DOHH2 (cell line): ENCODE measurements around the gene RNF111.
A peak's percentile ranks its signal among the peaks of the same experiment; 100 is the strongest.

Experiments
- H3F3A ChIP-seq: fragments of 200-600 bp; sonication (generic), shearing (Covaris generic); 2 replicates; pipeline ENCODE4 v1.6.0; 2016; ENCODE audit warnings: antibody characterized with exemption, mild to moderate bottlenecking; ENCODE audit not compliant: control insufficient read depth, insufficient read depth
- H3K27ac ChIP-seq: fragments of 200-600 bp; sonication (generic); 2 replicates; pipeline ENCODE4 v1.5.1; 2014; ENCODE audit warnings: low read depth, mild to moderate bottlenecking, low read length, moderate library complexity
- H3K27me3 ChIP-seq: fragments of 200-600 bp; sonication (generic); 2 replicates; pipeline ENCODE4 v1.6.1; 2014; ENCODE audit warnings: mild to moderate bottlenecking, low read length, mixed read lengths; ENCODE audit not compliant: control insufficient read depth
- H3K36me3 ChIP-seq: fragments of 200-600 bp; sonication (generic); 2 replicates; pipeline ENCODE4 v1.6.1; 2014; ENCODE audit warnings: mild to moderate bottlenecking, low read length, moderate library complexity, mixed read lengths; ENCODE audit not compliant: control insufficient read depth
- H3K4me1 ChIP-seq: fragments of 200-600 bp; sonication (generic); 2 replicates; pipeline ENCODE4 v1.6.1; 2014; ENCODE audit warnings: mild to moderate bottlenecking, low read length, mixed read lengths; ENCODE audit not compliant: control insufficient read depth
- H3K4me2 ChIP-seq: fragments of 200-600 bp; sonication (generic); 2 replicates; pipeline ENCODE4 v1.6.0; 2014; ENCODE audit warnings: mild to moderate bottlenecking, low read length, moderate library complexity
- H3K4me3 ChIP-seq: fragments of 200-600 bp; sonication (generic); 2 replicates; pipeline ENCODE4 v1.5.1; 2014; ENCODE audit warnings: mild to moderate bottlenecking, low read length, mixed read lengths
- H3K79me2 ChIP-seq: fragments of 200-600 bp; sonication (generic); 2 replicates; pipeline ENCODE4 v1.6.1; 2014; ENCODE audit warnings: mild to moderate bottlenecking, low read length, mixed read lengths; ENCODE audit not compliant: control insufficient read depth
- H3K9me2 ChIP-seq: fragments of 200-600 bp; sonication (generic); replicated peaks from 2 replicates; pipeline ENCODE4 v1.6.1; 2014; ENCODE audit warnings: mild to moderate bottlenecking, low read length, mixed read lengths; ENCODE audit not compliant: control insufficient read depth
- H3K9me3 ChIP-seq: fragments of 200-600 bp; sonication (generic); 2 replicates; pipeline ENCODE4 v1.6.1; 2014; ENCODE audit warnings: antibody characterized with exemption, low read length, mixed read lengths; ENCODE audit not compliant: control insufficient read depth, insufficient read depth
- H4K20me1 ChIP-seq: fragments of 200-600 bp; sonication (generic); 2 replicates; pipeline ENCODE4 v1.6.0; 2014; ENCODE audit warnings: low read depth, mild to moderate bottlenecking, antibody characterized with exemption, low read length, moderate library complexity; ENCODE audit not compliant: control insufficient read depth, insufficient read depth
- EZH2phosphoT487 ChIP-seq: fragments of 200-600 bp; sonication (generic); IDR thresholded peaks from 2 replicates; pipeline ENCODE4 v1.6.1; 2017; ENCODE audit warnings: borderline replicate concordance, mild to moderate bottlenecking, antibody characterized with exemption, low read length, moderate library complexity, mixed read lengths
- TF ChIP-seq, protein P1 (sequence below): fragments of 200-600 bp; sonication (generic); IDR thresholded peaks from one replicate; pipeline ENCODE4 v1.5.1; 2014; ENCODE audit warnings: antibody characterized with exemption, mild to moderate bottlenecking, low read depth, low read length; ENCODE audit not compliant: poor library complexity, severe bottlenecking

Gene RNF111

GRCh38 chr15:58952751-58953150 is 34.7 kb upstream of the RNF111 start:
- no peaks in the 10 kb centered on the region for H3K27me3 ChIP-seq
- no peak overlapping the region for H3K27ac ChIP-seq

GRCh38 chr15:58957101-58957973 is 30.1 kb upstream of the RNF111 start:
- no peaks in the 10 kb centered on the region for H3F3A ChIP-seq
- TF ChIP-seq, protein P1, sequence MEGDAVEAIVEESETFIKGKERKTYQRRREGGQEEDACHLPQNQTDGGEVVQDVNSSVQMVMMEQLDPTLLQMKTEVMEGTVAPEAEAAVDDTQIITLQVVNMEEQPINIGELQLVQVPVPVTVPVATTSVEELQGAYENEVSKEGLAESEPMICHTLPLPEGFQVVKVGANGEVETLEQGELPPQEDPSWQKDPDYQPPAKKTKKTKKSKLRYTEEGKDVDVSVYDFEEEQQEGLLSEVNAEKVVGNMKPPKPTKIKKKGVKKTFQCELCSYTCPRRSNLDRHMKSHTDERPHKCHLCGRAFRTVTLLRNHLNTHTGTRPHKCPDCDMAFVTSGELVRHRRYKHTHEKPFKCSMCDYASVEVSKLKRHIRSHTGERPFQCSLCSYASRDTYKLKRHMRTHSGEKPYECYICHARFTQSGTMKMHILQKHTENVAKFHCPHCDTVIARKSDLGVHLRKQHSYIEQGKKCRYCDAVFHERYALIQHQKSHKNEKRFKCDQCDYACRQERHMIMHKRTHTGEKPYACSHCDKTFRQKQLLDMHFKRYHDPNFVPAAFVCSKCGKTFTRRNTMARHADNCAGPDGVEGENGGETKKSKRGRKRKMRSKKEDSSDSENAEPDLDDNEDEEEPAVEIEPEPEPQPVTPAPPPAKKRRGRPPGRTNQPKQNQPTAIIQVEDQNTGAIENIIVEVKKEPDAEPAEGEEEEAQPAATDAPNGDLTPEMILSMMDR = peak; percentile 88
- no peak for TF ChIP-seq EZH2phosphoT487
- no peak overlapping the region for H3K27ac ChIP-seq
- 0 out of 2 replicates have a peak overlapping the region, but pooled peaks have one; percentile 14 for H3K4me3 ChIP-seq
- H3K9me3 ChIP-seq = no peaks in the 10 kb centered on the region
- H3K9me2 ChIP-seq = no peaks in the 10 kb centered on the region
- no peaks in the 10 kb centered on the region for H3K36me3 ChIP-seq
- peaks cover 7% of the 10 kb centered on the region for H3K4me1 ChIP-seq
- H4K20me1 ChIP-seq = no peaks in the 10 kb centered on the region
- H3K4me2 ChIP-seq = peak overlapping the region; percentile 53
- H3K27me3 ChIP-seq = no peaks in the 10 kb centered on the region
- H3K79me2 ChIP-seq = no peaks in the 10 kb centered on the region

More at GRCh38 chr15:58952751-58953150, 34.7 kb upstream of the RNF111 start:
- TF ChIP-seq EZH2phosphoT487 = no peak
- TF ChIP-seq, protein P1 = no peak
- no peak overlapping the region for H3K4me2 ChIP-seq
- H3K9me2 ChIP-seq = no peaks in the 10 kb centered on the region
- H3K79me2 ChIP-seq = no peaks in the 10 kb centered on the region
- H3K4me1 ChIP-seq = peaks cover 7% of the 10 kb centered on the region
- H3F3A ChIP-seq = no peaks in the 10 kb centered on the region
- no peaks in the 10 kb centered on the region for H3K36me3 ChIP-seq
- H3K4me3 ChIP-seq = no peak overlapping the region
- H4K20me1 ChIP-seq = no peaks in the 10 kb centered on the region
- no peaks in the 10 kb centered on the region for H3K9me3 ChIP-seq

- Histone ChIP-seq H3K4me2 (no peak overlapping the region), H3K9me3 (no peaks in the 10 kb centered on the region), H3K27me3 (no peaks in the 10 kb centered on the region), H3K79me2 (no peaks in the 10 kb centered on the region), H3K36me3 (no peaks in the 10 kb centered on the region), H3K9me2 (no peaks in the 10 kb centered on the region), H3F3A (no peaks in the 10 kb centered on the region), H4K20me1 (no peaks in the 10 kb centered on the region), H3K4me3 (no peak overlapping the region), H3K27ac (no peak overlapping the region), H3K4me1 (peaks cover 7% of the 10 kb centered on the region)
- no peak for TF ChIP-seq EZH2phosphoT487
- TF ChIP-seq, protein P1 = no peak
Measured at GRCh38 chr15:58958811-58959210, 28.7 kb upstream of the RNF111 start.
